ENCODE data around the gene PCNX2.

GRCh38 chr1:232986527-232986922 lies 309.0 kb downstream of the PCNX2 start:
- TF ChIP-seq PPARA (CRISPR knock-in tag; IDR thresholded peaks at IDR 0.05; ENCODE audit: borderline replicate concordance) (no peak), TOX (CRISPR knock-in tag; IDR thresholded peaks at IDR 0.05; ENCODE audit: borderline replicate concordance) (no peak), CREB5 (CRISPR knock-in tag; IDR thresholded peaks at IDR 0.05; ENCODE audit: low read depth) (no peak), GLIS3 (CRISPR knock-in tag; IDR thresholded peaks at IDR 0.05) (no peak), ESRRG (CRISPR knock-in tag; IDR thresholded peaks at IDR 0.05) (no peak)
